ENCODE results near the gene FAM236C.
"Not testable (repeated sequence)": the region's sequence is repeated elsewhere in the genome, so short reads cannot be mapped to it uniquely, and the experiment has no call there.

GRCh38 chrX:72943819-72944169, 31.4 kb downstream of the FAM236C start, which contains the start of gene DMRTC1:
- TF ChIP-seq ZNF565 (CRISPR knock-in tag; conservative IDR thresholded peaks at IDR 0.05; ENCODE audit: low read depth); ESRRG (CRISPR knock-in tag; IDR thresholded peaks at IDR 0.05); RARB (CRISPR knock-in tag; IDR thresholded peaks at IDR 0.05): not testable (repeated sequence)
